DOHH2 (cell line): ENCODE data around the gene METTL26.

Experiments used
- EZH2phosphoT487 ChIP-seq: fragments of 200-600 bp; sonication (generic); IDR thresholded peaks from 2 replicates; pipeline ENCODE4 v1.6.1; 2017; ENCODE audit warnings: borderline replicate concordance, mild to moderate bottlenecking, antibody characterized with exemption, low read length, moderate library complexity, mixed read lengths
- TF ChIP-seq, protein P1 (sequence below): fragments of 200-600 bp; sonication (generic); IDR thresholded peaks from one replicate; pipeline ENCODE4 v1.5.1; 2014; ENCODE audit warnings: antibody characterized with exemption, mild to moderate bottlenecking, low read depth, low read length; ENCODE audit not compliant: poor library complexity, severe bottlenecking

DNA sequence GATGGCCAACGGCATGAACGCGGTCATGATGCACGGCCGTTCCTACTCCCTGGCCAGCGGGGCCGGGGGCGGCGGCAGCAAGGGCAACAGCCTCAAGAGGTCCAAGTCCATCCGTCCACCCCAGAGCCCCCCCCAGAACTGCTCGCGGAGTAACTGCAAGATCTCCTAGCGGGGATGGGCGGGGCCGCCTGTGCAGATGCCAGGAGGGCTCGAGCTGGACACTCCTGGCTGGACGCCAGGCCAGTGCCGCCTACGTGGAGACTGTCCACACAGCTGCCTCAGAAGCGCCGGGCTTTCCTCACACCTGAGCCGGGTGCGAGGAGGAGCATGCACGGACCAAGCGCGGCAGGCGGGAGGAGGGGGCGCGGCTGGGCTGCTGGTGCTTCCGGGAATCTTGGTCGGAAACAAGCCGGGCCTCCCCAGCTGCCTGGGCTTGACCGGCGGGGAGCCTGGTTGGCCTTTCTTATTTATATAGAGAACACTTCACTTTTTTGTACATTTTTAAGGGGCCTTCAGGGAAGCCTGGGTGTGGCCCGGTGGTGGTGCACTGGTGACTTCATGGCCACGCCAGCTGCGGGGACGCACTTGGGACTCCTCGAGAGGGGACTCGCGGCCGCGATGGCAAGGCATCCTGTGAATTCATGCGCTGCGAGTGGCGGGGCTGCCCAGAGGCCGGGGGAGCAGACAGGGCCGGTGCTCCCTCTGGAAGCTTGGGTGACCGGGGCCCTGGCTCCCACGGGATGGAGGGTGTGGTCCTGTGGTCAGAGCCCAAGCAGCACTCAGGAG is 8.5 kb downstream of the METTL26 start:
- TF ChIP-seq, protein P1, sequence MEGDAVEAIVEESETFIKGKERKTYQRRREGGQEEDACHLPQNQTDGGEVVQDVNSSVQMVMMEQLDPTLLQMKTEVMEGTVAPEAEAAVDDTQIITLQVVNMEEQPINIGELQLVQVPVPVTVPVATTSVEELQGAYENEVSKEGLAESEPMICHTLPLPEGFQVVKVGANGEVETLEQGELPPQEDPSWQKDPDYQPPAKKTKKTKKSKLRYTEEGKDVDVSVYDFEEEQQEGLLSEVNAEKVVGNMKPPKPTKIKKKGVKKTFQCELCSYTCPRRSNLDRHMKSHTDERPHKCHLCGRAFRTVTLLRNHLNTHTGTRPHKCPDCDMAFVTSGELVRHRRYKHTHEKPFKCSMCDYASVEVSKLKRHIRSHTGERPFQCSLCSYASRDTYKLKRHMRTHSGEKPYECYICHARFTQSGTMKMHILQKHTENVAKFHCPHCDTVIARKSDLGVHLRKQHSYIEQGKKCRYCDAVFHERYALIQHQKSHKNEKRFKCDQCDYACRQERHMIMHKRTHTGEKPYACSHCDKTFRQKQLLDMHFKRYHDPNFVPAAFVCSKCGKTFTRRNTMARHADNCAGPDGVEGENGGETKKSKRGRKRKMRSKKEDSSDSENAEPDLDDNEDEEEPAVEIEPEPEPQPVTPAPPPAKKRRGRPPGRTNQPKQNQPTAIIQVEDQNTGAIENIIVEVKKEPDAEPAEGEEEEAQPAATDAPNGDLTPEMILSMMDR = no peak
- TF ChIP-seq EZH2phosphoT487 = no peak
